ENCODE measurements around the gene SRCIN1. TPM values are rescaled to one million over a fixed set of nuclear protein-coding genes. Genes with fewer than 3 reads are reported as not detected.
A peak's percentile ranks its signal among the peaks of the same experiment; 100 is the strongest.
"Not testable (repeated sequence)": the region's sequence is repeated elsewhere in the genome, so short reads cannot be mapped to it uniquely, and the experiment has no call there.

The SRCIN1 gene
- total RNA-seq, 1 donor from 2014 or later = 0.20 TPM

GRCh38 chr17:38511150-38512108, 94.3 kb downstream of the SRCIN1 start:
- DNase-seq (ENCODE audit: low read depth, low spot score) = no peak

- no peak for DNase-seq (ENCODE audit: low read depth, low spot score)
Measured at GRCh38 chr17:38510421-38511149, 95.2 kb downstream of the SRCIN1 start.

DNA sequence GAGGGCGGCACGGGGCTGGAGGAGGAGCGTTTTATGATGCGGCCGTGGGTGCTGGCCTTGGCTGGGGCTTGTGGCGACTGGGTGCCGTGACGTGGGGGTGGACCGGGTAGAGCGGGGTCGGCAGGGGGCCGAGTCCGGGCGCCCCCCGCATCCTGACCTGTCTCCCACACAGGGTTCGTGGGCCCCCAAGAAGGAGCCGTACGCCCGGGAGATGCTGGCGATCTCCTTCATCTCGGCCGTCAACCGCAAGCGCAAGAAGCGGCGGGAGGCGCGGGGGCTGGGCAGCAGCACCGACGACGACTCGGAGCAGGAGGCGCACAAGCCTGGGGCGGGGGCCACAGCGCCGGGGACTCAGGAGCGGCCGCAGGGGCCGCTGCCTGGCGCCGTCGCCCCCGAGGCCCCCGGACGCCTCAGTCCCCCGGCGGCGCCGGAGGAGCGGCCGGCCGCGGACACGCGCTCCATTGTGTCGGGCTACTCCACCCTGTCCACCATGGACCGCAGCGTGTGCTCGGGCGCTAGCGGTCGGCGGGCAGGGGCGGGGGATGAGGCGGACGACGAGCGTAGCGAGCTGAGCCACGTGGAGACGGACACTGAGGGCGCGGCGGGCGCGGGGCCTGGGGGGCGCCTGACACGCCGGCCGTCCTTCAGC, 95.9 kb downstream of the SRCIN1 start:
- DNase-seq (ENCODE audit: low read depth, low spot score) = no peak

- peak; percentile 57 for DNase-seq (ENCODE audit: low read depth, low spot score)
Measured at GRCh38 chr17:38508954-38509771, 96.6 kb downstream of the SRCIN1 start.

DNA sequence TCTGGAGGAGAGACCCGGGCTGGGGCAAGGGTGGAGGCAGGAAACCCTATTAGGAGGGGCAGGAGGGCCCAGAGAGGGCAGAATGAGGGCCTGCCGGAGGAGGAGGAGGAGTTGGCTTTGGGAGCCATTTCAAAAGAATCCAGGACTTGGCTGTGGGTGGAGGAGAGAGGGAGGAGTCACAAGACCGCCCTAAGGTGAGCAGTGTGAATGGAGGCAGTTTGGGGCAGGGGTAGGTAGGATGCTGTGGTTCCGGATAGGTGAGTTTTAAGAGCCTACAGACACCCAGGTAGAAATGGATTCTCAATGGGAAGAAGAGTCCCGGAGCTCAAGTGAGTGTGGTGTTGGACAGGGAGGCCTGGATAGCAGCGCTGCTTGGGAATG, 97.2 kb downstream of the SRCIN1 start:
- DNase-seq (ENCODE audit: low read depth, low spot score) = no peak

DNA sequence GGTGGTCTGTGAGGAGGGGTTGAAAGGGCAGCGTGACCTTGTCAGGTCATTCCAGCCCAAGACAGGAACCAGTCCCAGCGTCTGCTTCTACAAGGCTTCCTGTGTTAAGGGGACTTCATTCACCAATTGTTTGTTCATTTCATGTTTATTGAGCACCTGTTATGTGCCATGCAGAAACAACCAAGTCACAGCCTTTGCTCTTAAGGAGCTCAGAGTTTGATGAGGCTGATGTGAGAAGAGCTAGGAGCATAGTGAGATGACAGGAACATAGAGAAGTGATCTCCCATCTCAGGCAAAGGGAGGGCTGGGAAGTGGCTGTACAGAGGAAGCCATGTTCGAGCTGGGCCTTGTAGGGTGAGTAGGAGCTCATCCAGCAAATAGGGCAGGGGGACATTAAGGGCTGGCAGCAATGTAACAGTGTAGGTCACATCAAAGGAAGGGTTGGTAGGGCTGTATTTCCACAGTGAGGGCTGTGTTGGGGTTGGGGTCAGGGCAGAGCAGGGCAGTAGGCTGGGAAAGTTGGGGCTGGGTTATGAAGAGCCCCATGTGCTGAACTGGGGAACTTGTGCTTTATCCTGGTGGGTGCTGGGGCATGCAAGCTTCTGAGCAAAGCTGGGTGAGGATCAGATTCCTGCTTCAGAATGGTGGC, 97.7 kb downstream of the SRCIN1 start:
- DNase-seq (ENCODE audit: low read depth, low spot score) = no peak

DNA sequence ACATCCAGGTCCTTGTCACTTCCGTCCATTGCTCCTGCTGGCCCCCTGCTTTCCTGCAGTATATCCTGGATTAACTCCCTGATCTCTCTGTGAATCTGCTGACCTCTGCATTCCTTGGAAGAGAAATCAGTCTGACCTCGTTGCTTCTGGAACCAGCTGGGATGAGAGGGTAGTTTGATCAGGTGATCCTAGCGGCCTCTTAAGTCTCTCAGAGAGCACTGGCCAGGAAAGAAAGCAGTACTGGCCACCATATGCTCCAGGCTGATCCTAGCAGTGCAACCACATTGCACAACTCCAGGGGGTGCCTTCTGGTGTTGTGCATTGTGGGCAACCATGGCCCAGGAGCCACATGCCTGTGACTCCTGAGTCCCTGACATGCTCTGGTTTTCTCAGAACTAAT, 98.3 kb downstream of the SRCIN1 start:
- DNase-seq (ENCODE audit: low read depth, low spot score) = no peak

GRCh38 chr17:38504216-38504615, 101.5 kb downstream of the SRCIN1 start:
- no peak for DNase-seq (ENCODE audit: low read depth, low spot score)

DNA sequence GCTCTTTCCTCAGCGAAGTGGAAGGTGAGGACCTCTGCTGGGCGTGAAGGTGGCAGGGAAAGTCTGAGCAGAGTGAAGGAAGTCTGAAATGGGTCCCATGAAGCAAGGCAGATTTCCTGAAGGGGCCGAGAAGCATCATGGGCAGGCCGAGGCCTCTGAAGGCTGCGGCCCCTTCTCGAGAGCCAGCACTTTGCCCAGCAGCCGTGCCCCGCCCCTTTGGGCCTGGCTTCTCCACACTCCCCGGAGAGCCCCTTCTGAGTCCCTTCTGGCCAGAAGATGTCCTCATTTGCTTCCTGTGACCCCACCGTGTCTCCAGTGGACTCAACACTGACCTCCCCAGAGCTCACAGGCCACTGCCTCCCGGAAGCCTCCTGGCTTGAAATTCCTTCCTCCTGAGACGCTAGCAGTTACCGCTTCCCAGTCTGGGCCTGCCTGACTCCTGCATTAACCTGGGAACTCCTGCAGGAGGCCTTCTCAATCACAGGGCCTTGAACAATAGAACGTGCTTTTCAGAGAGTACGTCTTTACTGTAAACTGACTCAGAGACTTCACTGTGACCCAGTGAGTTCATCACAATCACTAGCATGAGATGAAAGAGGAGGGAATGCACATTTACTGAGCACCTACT, 102.4 kb downstream of the SRCIN1 start:
- not testable (repeated sequence) for DNase-seq (ENCODE audit: low read depth, low spot score)

DNA sequence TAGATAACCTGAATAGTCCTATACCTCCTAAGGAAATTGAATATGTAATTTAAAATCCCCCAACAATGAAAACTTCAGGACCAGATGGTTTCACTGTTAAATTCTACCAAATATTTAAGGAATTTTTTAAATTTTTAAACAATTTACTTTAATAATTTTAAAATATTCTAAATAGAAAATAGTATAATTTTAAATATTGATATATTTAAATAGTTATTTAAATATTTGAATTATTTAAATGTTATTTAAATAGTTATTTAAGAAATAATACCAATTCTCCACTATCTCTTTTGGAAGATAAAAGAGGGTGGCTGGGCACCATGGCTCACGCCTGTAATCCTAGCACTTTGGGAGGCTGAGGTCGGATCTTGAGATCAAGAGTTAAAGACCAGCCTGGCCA, 104.0 kb downstream of the SRCIN1 start:
- not testable (repeated sequence) for DNase-seq (ENCODE audit: low read depth, low spot score)

- not testable (repeated sequence) for DNase-seq (ENCODE audit: low read depth, low spot score)
Measured at GRCh38 chr17:38499230-38499629, 106.5 kb downstream of the SRCIN1 start.

GRCh38 chr17:38498353-38498752, 107.4 kb downstream of the SRCIN1 start:
- no peak for DNase-seq (ENCODE audit: low read depth, low spot score)

GRCh38 chr17:38497656-38498055, 108.1 kb downstream of the SRCIN1 start:
- DNase-seq (ENCODE audit: low read depth, low spot score) = not testable (repeated sequence)

GRCh38 chr17:38494152-38494551, 111.6 kb downstream of the SRCIN1 start:
- not testable (repeated sequence) for DNase-seq (ENCODE audit: low read depth, low spot score)

DNA sequence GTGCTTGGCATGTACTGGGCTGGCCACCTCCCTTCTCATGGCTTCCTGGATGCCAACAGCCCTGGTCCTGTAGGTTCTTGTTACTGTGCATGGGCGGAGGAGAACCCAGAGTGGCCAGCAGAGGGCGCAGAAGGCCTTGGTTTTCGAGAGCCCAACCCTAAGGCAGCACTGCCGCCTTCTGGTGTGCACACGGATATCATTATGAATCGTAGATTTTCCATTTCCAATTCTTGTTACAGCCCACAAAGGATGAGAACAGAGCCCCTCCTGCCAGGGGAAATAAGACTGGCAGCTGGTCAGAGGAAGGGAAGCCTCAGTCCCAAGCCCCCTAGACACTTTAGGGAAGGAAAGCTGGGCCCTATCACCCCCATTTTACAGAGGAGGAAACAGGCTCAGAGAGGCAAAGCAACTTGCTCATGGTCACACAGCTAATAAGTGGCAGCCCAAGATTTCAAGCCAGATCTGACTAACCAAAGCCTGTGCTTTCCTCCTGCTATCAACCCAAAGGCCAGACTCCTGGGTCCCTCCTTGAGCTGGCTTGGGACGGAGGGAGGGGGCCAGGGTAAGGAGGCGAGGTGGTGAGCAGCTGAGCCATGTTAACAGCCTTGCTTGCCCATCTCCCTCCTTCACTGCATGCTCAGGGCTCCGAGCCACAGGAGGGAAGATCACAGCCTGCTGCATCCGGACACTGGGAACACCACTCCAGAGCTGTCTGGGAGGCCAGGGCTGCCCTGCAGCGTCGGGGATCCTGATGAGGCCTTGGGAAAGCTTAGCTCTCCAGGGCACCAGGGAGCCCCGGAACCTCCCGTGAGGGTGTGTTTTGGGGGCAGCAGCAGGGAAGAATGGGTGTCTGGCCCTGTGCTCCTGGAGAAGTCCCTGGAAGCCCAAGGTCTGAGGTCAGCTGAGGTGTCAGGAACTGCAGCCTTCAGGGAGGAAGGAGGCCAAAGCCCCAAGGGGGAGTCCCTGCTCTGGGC, 113.4 kb downstream of the SRCIN1 start:
- DNase-seq (ENCODE audit: low read depth, low spot score) = peak; percentile 63

DNA sequence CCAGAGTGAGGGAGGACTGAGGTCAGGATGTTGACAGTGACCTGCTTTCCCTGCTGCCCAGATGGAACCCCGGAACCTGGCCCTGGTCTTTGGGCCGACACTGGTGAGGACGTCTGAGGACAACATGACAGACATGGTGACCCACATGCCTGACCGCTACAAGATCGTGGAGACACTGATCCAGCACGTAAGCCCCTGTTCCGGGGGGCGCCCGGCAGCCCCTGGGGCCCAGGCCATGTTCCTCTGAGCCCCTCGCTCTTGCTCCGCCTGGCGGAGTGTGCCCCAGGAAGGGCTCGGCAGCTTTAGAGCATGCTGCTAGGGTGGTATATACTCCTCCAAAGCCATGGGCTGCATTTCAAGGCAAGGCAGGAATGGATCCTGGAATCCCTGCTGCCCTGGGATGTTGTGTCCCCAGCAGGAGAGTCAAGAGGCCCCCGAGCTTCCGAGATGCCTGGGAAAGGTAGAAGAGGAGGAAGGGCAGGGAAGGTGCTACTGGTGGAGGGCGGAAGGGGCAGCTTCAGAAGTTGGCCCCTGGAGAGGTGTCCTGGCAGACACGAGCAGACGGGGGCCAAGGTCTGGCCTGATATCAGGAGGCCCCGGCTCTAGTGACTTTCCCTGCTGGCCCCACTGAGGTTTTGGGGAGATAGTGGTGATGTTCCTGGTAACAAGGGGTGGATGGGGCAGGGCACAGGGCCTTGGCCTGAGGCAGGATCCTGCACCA, 114.2 kb downstream of the SRCIN1 start:
- not testable (repeated sequence) for DNase-seq (ENCODE audit: low read depth, low spot score)

- not testable (repeated sequence) for DNase-seq (ENCODE audit: low read depth, low spot score)
Measured at GRCh38 chr17:38489774-38490173, 116.0 kb downstream of the SRCIN1 start.

DNA sequence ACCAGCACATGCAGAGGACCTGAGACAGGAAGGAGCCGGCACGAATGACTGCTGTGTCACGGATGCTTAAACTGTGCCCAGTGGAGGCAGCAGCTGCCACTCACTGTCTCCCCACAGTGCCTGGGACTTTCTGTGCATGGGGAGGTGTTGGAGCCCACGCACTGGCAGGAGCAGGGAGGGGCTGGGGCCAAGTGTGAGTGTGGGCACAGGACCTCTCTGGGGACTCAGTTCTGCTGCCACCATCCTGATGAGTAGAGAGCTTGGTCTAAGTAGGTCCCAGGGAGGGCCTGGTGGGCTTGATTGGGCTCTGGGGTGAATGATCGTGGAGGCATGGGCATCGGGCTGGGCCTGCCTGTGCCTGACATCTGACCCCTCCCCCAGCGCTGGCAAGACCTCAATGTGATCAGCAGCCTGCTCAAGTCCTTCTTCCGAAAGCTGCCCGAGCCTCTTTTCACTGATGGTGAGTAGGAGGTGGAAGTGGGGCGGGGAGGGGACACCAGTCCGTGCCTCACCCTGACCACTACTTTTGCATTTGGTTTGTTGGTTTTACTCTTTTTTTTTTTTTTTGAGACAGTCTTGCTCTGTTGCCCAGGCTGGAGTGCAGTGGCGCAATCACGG, 120.0 kb downstream of the SRCIN1 start:
- not testable (repeated sequence) for DNase-seq (ENCODE audit: low read depth, low spot score)
